CD4-positive, alpha-beta T cell (primary cell): Measurements from ENCODE around the gene PTRH1. TPM values are rescaled to one million over a fixed set of nuclear protein-coding genes. Genes with fewer than 3 reads are reported as not detected.

ENCODE experiments used
- ATAC-seq: fragments of 200-7000 bp; cut with Tn5 transposase; one replicate; pipeline ENCODE4 v1.10.0; 2022; ENCODE audit warnings: mild to moderate bottlenecking; ENCODE audit not compliant: poor library complexity
- CTCF ChIA-PET: fragments of 350-600 bp; sonication (Branson Sonifier 250); formaldehyde crosslinking; loops from one replicate; lab custom pipeline; 2021; ENCODE audit warnings: antibody characterized with exemption, inconsistent platforms; lab: Charles Lee
- POLR2A ChIA-PET: fragments of 350-600 bp; sonication (Branson Sonifier 250); formaldehyde crosslinking; loops from one replicate; lab custom pipeline; 2021; ENCODE audit warnings: antibody characterized with exemption, inconsistent platforms; lab: Charles Lee
- DNase-seq, 14 experiments: peaks; one replicate each; pipeline ENCODE4 v3.0.0-alpha.2; 2013 to 2020; ENCODE audit warnings: mixed read lengths in 2 of 14
- H3K27ac ChIP-seq, 2 donors: one replicate each; pipeline versions ENCODE4 v1.5.1 to v1.7.0; 2013; ENCODE audit warnings: low read length in 2 of 2, low read depth in 1 of 2, mild to moderate bottlenecking in 1 of 2
- H3K27me3 ChIP-seq, 2 experiments: 1 replicate in 1 of 2; 2 replicates in 1 of 2; pipeline versions ENCODE4 v1.6.1 to v1.7.0; 2013; ENCODE audit warnings: low read length in 2 of 2, control low read depth in 1 of 2, mild to moderate bottlenecking in 1 of 2, moderate library complexity in 1 of 2; ENCODE audit not compliant: insufficient read depth in 2 of 2, control insufficient read depth in 1 of 2
- H3K36me3 ChIP-seq: one replicate; pipeline ENCODE4 v1.6.1; 2013; ENCODE audit warnings: low read length, control low read depth; ENCODE audit not compliant: insufficient read depth
- H3K4me1 ChIP-seq: one replicate; pipeline ENCODE4 v1.6.1; 2013; ENCODE audit warnings: low read length, control low read depth; ENCODE audit not compliant: insufficient read depth
- H3K4me3 ChIP-seq: one replicate; pipeline ENCODE4 v1.5.1; 2013; ENCODE audit warnings: mild to moderate bottlenecking, low read length, moderate library complexity
- H3K9me3 ChIP-seq, 2 experiments: 1 replicate in 1 of 2; 2 replicates in 1 of 2; pipeline versions ENCODE4 v1.6.1 to v1.7.0; 2013; ENCODE audit warnings: low read length in 2 of 2, mild to moderate bottlenecking in 2 of 2, control low read depth in 1 of 2, moderate library complexity in 1 of 2; ENCODE audit not compliant: control insufficient read depth in 1 of 2, insufficient read depth in 1 of 2
- H3K27ac Mint-ChIP-seq: one replicate; pipeline ENCODE4 v1.8.0; 2020; ENCODE audit warnings: mixed read lengths
- H3K27me3 Mint-ChIP-seq: one replicate; pipeline ENCODE4 v1.8.0; 2021; ENCODE audit warnings: mixed read lengths
- H3K36me3 Mint-ChIP-seq: one replicate; pipeline ENCODE4 v1.8.0; 2021; ENCODE audit warnings: low read depth, mixed read lengths
- H3K4me1 Mint-ChIP-seq: one replicate; pipeline ENCODE4 v1.8.0; 2021; ENCODE audit warnings: low read depth, mixed read lengths
- H3K4me3 Mint-ChIP-seq: one replicate; pipeline ENCODE4 v1.8.0; 2020; ENCODE audit warnings: mild to moderate bottlenecking, mixed read lengths
- H3K9me3 Mint-ChIP-seq: one replicate; pipeline ENCODE4 v1.8.0; 2020; ENCODE audit warnings: mixed read lengths
- CTCF ChIP-seq: fragments of 200-600 bp; IDR thresholded peaks from one replicate; pipeline ENCODE4 v1.8.0; 2022; ENCODE audit warnings: antibody characterized with exemption, mild to moderate bottlenecking
- intact Hi-C, 2 experiments: fragments of 100-400 bp; cut with DNase I in 1 of 2; cut with micrococcal nuclease in 1 of 2; formaldehyde crosslinking; loops; one replicate each; pipeline versions ENCODE4 v1.15.1 to v1.9.0; 2023 to 2025; cut with DNase I, micrococcal nuclease
- total RNA-seq, 174 experiments: library from RNA in 2 of 174; stranded (reverse) in 2 of 174; gene quantifications; one replicate each; pipeline ENCODE4 v1.2.3 and lab custom pipeline; 2021 to 2026

Gene PTRH1
- total RNA-seq, 2 experiments from 2014 or later = 4.5 to 5.9 TPM

- POLR2A ChIA-PET = interaction anchor here (0.9 to 1.3 kb wide), 2 partner anchors 10 to 56 kb away, joined by 3 read pairs; no protein-coding TSS in a partner anchor
- Histone ChIP-seq H3K4me1 (peaks cover 9% of the 10 kb centered on the region), H3K9me3 (no peaks in the 10 kb centered on the region), H3K27me3 (no peaks in the 10 kb centered on the region), H3K36me3 (peaks cover 22% of the 10 kb centered on the region), H3K27ac (no peak overlapping the region), H3K4me3 (no peak overlapping the region)
- Mint-ChIP-seq H3K27ac (no peak overlapping the region), H3K36me3 (peaks cover 5% of the 10 kb centered on the region), H3K27me3 (no peaks in the 10 kb centered on the region), H3K4me1 (peaks cover 7% of the 10 kb centered on the region), H3K9me3 (no peaks in the 10 kb centered on the region), H3K4me3 (no peak overlapping the region)
- CTCF ChIA-PET = interaction anchor here (0.6 kb wide), 1 partner anchor 27 kb away, joined by 3 read pairs; no protein-coding TSS in a partner anchor
- DNase-seq (no peak), ATAC-seq (no peak)
- intact Hi-C loops = loop anchor here (5.0 to 10.0 kb wide), 3 partner anchors 117 to 515 kb away; partner anchors contain the start of gene STXBP1 (in 1 of the 2)
- TF ChIP-seq CTCF = no peak
Measured at GRCh38 chr9:127729522-127730256, 14.2 kb upstream of the PTRH1 start.

DNA sequence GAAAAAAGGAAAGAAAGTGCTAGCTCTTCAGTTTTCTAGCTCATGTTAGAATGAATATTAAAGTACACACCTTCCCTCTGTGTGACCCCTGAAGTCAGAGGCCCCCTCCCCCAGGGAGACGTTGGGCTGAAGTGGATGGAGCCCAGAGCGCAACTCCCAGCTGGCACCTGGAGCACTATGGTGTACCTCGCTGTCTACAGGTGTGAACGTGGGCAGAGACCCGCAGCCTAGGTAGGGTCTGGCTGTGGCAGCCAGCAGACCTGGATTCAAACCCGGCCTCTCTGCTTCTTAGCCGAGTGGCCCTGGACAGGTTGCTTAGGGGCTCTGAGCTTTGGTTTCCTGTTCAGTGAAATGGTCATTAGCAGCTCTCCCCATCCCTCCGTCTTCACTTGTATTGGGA is 13.3 kb upstream of the PTRH1 start:
- ATAC-seq = no peak
- no peak for TF ChIP-seq CTCF
- ChIA-PET POLR2A (interaction anchor here (1.3 kb wide), 1 partner anchor 57 kb away, joined by 3 read pairs; no protein-coding TSS in a partner anchor), CTCF (interaction anchor here (0.6 kb wide), 1 partner anchor 28 kb away, joined by 3 read pairs; no protein-coding TSS in a partner anchor)
- Histone ChIP-seq H3K9me3 (no peaks in the 10 kb centered on the region), H3K4me3 (no peak overlapping the region), H3K27me3 (no peaks in the 10 kb centered on the region), H3K36me3 (peaks cover 22% of the 10 kb centered on the region), H3K27ac (no peak overlapping the region), H3K4me1 (peaks cover 4% of the 10 kb centered on the region)
- Mint-ChIP-seq H3K36me3 (peaks cover 5% of the 10 kb centered on the region), H3K4me3 (no peak overlapping the region), H3K27me3 (no peaks in the 10 kb centered on the region), H3K9me3 (no peaks in the 10 kb centered on the region), H3K4me1 (no peaks in the 10 kb centered on the region), H3K27ac (no peak overlapping the region)
- no peak for DNase-seq
- intact Hi-C loops = loop anchor here in 1 of 2 experiments (1.0 kb wide), 1 partner anchor 137 kb away; no protein-coding TSS in a partner anchor

GRCh38 chr9:127726871-127727270 is 11.4 kb upstream of the PTRH1 start:
- Mint-ChIP-seq H3K27me3 (no peaks in the 10 kb centered on the region), H3K4me1 (no peaks in the 10 kb centered on the region), H3K27ac (no peak overlapping the region), H3K36me3 (peaks cover 4% of the 10 kb centered on the region), H3K9me3 (no peaks in the 10 kb centered on the region), H3K4me3 (no peak overlapping the region)
- DNase-seq = no peak
- H3K36me3 ChIP-seq = peaks cover 9% of the 10 kb centered on the region
- no peaks in the 10 kb centered on the region for H3K9me3 ChIP-seq
- no peak for ATAC-seq
- no peak for TF ChIP-seq CTCF
- CTCF ChIA-PET = no interaction called here
- POLR2A ChIA-PET = no interaction called here
- no peak overlapping the region for H3K4me3 ChIP-seq
- peaks cover 10% of the 10 kb centered on the region for H3K4me1 ChIP-seq
- H3K27me3 ChIP-seq = no peaks in the 10 kb centered on the region
- no peak overlapping the region for H3K27ac ChIP-seq
- intact Hi-C loops = no loop called here
